GM23338 (cell line): ENCODE results near the gene NTN4.
"Not testable (repeated sequence)": the region's sequence is repeated elsewhere in the genome, so short reads cannot be mapped to it uniquely, and the experiment has no call there.

Experiments
- CREB1 ChIP-seq: fragments of 250-450 bp; sonication (Bioruptor Pico); IDR thresholded peaks from 2 replicates; pipeline ENCODE4 v1.5.0; 2020; ENCODE audit warnings: low read depth, mild to moderate bottlenecking, moderate library complexity
- EZH2 ChIP-seq: fragments of 200-600 bp; sonication (generic); IDR thresholded peaks from one replicate; pipeline ENCODE4 v1.8.0; 2017; ENCODE audit warnings: antibody characterized with exemption, mild to moderate bottlenecking, low read depth; ENCODE audit not compliant: unreplicated experiment
- POLR2AphosphoS5 ChIP-seq: IDR thresholded peaks from 2 replicates; pipeline ENCODE4 v1.6.1; 2016; ENCODE audit warnings: antibody characterized with exemption, low read depth
- REST ChIP-seq: IDR thresholded peaks from one replicate; pipeline ENCODE4 v1.6.1; 2018; ENCODE audit warnings: antibody characterized with exemption; ENCODE audit not compliant: unreplicated experiment
- TF ChIP-seq, protein P1 (sequence below), 2 experiments: fragments of 200-600 bp in 1 of 2; sonication (generic) in 1 of 2; conservative IDR thresholded peaks; 2 replicates each; pipeline versions ENCODE4 v1.5.1 to v1.6.1; 2016 to 2017; ENCODE audit warnings: antibody characterized with exemption in 2 of 2, low read depth in 2 of 2, mild to moderate bottlenecking in 2 of 2, moderate library complexity in 1 of 2

GRCh38 chr12:95654665-95655064 is 135.9 kb downstream of the NTN4 start:
- not testable (repeated sequence) for TF ChIP-seq POLR2AphosphoS5; EZH2; REST; CREB1 (CRISPR knock-in tag)
- TF ChIP-seq, protein P1, sequence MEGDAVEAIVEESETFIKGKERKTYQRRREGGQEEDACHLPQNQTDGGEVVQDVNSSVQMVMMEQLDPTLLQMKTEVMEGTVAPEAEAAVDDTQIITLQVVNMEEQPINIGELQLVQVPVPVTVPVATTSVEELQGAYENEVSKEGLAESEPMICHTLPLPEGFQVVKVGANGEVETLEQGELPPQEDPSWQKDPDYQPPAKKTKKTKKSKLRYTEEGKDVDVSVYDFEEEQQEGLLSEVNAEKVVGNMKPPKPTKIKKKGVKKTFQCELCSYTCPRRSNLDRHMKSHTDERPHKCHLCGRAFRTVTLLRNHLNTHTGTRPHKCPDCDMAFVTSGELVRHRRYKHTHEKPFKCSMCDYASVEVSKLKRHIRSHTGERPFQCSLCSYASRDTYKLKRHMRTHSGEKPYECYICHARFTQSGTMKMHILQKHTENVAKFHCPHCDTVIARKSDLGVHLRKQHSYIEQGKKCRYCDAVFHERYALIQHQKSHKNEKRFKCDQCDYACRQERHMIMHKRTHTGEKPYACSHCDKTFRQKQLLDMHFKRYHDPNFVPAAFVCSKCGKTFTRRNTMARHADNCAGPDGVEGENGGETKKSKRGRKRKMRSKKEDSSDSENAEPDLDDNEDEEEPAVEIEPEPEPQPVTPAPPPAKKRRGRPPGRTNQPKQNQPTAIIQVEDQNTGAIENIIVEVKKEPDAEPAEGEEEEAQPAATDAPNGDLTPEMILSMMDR (conservative IDR thresholded peaks at IDR 0.05; ENCODE audit: low read depth in 2 of 2): not testable (repeated sequence)
